ENCODE data around the gene MED8.
"Not testable (repeated sequence)": the region's sequence is repeated elsewhere in the genome, so short reads cannot be mapped to it uniquely, and the experiment has no call there.

The MED8 gene

DNA sequence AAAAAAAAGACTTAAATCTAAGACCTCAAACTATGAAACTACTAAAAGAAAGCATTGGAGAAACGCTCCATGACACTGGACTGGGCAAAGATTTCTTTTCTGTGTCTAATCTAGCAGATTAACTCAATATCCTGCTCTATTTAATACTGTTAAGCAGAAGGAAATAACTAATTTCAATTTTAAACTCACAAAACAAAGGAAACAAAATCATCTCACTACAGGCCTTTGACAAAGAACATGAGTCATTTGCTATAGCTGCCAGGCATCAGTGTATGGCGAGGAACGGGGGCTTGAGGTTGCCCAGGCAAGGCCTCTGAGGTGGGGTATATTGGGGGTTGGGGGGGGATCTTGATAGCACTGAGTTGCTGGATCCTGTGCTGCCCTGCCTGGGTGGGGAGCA, 21.0 kb upstream of the MED8 start:
- H3K4me3 ChIP-seq (ENCODE audit: low read length) = no peak overlapping the region
- TF ChIP-seq ZNF274 (IDR thresholded peaks at IDR 0.05; ENCODE audit: low read depth, low read length) = no peak

DNA sequence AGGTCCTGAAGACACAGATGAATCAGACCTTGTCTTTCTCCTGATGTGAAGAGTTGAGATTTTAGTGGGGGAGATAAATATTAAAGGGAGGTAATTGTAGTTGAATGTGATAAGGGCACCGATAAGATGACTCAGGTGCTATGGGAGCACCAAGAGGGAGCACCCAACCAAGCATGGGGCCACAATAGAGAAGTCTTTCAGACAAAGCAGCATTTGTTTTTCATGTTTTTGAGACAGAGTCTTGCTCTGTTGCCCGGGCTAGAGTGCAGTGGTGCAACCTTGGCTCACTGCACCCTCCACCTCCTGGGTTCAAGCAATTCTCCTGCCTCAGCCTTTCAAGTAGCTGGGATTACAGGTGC, 16.3 kb upstream of the MED8 start:
- no peak overlapping the region for H3K4me3 ChIP-seq (ENCODE audit: low read length)
- no peak for TF ChIP-seq ZNF274 (IDR thresholded peaks at IDR 0.05; ENCODE audit: low read depth, low read length)

DNA sequence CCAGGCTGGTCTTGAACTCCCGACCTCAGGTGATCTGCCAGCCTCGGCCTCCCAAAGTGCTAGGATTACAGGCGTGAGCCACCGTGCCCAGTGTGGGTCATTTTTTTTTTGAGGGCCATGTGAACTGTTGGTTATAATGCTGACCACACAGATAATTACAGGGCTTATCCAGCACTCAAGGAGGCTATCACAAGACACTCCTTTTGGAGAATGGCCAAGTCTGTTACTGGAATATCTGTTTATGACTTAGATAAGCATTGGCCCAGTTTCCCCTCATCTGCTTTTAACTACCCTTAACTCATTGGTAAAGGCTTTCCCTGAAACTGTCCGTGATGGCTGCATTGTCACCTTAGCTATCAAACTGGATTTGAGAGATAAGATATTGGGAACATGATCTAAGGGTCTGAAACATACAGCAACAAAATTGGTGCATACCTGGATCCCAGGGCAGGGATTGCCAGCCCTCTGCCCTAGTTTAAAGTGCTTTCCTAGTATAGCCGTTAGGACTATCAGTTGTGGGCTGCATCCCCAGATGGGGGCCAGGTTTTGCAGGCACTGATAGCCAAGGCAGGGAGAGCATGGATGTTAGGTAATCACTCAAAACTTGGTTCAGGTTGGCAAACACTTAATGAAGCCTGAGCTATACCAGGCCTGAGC, 15.7 kb upstream of the MED8 start:
- H3K4me3 ChIP-seq (ENCODE audit: low read length) = no peak overlapping the region
- no peak for TF ChIP-seq ZNF274 (IDR thresholded peaks at IDR 0.05; ENCODE audit: low read depth, low read length)

DNA sequence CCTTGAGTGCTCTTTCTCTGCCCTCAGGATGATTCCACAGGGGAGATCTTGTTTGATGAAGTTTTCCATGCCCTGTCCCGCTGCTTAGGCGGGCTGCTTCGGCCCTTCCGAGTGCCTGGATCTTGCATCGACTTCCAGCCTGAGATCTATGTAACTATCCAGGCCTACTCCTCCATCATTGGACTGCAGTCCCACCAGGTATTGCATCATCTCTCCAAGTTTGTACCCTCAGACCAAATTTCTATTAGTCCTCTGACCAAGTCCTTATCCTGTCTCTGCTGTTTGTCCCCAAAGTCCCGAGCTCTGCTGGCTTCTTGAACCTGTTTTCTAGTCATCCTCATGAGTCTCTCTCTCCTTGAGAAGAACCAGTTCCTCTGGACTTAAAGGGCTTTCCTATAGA, 14.8 kb upstream of the MED8 start:
- TF ChIP-seq ZNF274 (IDR thresholded peaks at IDR 0.05; ENCODE audit: low read depth, low read length) = no peak
- H3K4me3 ChIP-seq (ENCODE audit: low read length) = no peak overlapping the region

DNA sequence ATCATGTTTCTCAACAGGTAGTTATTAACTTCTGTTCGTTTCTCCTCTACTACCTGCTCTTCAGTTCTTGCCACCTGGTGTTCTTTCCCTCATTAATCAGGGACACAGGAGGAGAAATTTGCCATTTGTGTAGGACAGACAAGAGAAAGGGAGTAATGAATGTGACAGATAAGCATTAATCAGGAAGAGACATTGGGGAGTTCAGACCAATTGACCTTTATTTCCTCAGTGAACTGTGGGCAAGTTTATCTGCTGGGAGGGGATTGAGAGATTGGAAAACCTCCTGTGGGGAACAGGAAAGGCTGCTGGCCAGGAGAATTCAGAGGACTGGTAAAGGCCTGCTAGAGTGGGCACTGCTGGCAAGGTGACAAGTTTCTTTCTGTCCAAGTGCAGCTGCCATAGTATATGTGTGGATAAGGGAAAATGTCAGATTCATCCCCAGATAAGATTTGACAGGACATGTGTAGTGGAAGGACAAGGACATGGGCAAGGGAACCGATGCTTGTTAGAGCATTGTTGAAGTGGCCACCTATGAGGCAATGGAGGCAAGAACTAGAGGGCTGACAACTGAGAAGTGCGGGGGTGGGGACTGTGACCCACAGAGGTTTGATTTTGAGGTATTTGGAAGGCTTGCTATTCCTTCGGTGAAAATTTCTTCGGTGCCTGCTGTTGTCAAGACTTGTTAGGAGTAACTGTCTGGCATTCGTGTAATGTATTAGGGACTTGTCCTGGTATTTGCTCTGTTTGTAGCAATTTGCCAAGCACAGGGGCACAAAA, 12.7 kb upstream of the MED8 start:
- TF ChIP-seq ZNF274 (IDR thresholded peaks at IDR 0.05; ENCODE audit: low read depth, low read length) = no peak
- H3K4me3 ChIP-seq (ENCODE audit: low read length) = no peak overlapping the region

DNA sequence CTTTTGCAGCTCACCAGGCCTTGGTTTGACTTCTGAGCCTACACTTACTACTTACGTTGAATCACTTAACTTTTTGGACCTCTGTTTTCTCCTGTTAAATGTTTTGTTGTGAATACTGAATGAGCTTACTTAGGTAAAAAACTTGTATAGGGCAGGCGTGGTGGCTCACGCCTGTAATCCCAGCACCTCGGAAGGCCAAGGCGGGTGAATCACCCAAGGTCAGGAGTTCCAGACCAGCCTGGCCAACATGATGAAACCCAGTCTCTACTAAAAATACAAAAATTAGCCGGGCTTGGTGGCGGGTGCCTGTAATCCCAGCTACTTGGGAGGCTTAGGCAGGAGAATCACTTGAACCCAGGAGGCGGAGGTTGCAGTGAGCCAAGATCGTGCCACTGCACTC, 10.8 kb upstream of the MED8 start:
- H3K4me3 ChIP-seq (ENCODE audit: low read length) = not testable (repeated sequence)

DNA sequence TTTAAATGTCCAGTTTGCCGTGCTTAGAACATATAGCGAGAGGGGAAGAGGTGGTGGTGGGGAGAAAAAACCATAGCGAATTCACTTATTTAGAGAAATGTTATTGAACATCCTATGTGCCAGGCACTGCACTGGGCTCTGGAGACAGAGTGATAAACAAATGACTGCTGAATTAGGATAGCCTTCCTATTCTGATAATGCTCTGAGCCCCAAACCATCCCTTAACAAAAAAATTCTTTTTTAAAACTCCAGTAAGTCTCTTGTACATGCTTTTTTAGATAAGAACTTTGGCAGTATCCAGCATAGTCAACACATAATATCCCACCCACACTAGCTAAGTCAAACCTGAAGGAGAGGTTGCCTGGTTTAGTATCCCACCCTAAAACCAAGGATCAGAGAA, 8.6 kb upstream of the MED8 start:
- TF ChIP-seq ZNF274 (IDR thresholded peaks at IDR 0.05; ENCODE audit: low read depth, low read length) = no peak

DNA sequence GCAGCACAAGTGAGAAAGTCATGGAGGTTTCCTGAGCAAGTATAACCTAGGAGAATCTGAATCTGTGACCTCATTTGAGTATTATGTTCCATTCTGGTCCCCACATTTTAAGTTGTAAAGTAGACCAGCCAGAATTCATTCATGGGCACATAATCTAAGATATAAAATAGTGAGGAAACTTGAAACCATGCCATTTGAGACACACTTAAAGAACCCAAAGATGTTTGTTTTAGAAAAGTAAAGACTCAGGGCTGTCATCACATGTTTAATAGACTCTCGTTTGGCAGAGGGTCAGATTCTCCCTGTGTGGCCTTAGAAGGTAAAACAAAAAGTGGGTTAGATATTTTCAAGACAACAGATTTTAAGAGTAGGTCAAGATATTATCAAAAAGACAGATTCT, 6.5 kb upstream of the MED8 start:
- no peak for TF ChIP-seq ZNF274 (IDR thresholded peaks at IDR 0.05; ENCODE audit: low read depth, low read length)
- H3K4me3 ChIP-seq (ENCODE audit: low read length) = no peak overlapping the region

More for the DNA sequence above, 8.6 kb upstream of the MED8 start:
- H3K4me3 ChIP-seq (ENCODE audit: low read length) = no peak overlapping the region

DNA sequence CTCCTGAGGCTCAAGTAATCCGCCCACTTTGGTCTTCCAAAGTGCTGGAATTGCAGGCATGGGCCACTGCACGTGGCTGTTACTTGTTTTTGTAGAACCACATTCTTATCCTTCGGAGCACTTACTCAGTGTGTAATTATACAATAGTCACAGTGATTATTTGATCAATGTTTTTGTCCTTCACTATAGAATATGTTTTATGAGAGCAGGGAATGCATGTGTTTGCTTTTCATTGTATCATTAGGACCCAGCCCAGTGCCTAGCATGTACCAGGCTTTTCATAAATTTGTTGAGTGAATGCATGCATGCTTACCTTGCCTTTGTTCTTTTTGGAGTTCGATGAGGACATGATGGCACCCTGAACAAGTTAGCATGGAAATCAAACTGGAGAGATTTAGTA, 5.9 kb upstream of the MED8 start:
- no peak for TF ChIP-seq ZNF274 (IDR thresholded peaks at IDR 0.05; ENCODE audit: low read depth, low read length)
- H3K4me3 ChIP-seq (ENCODE audit: low read length) = no peak overlapping the region

DNA sequence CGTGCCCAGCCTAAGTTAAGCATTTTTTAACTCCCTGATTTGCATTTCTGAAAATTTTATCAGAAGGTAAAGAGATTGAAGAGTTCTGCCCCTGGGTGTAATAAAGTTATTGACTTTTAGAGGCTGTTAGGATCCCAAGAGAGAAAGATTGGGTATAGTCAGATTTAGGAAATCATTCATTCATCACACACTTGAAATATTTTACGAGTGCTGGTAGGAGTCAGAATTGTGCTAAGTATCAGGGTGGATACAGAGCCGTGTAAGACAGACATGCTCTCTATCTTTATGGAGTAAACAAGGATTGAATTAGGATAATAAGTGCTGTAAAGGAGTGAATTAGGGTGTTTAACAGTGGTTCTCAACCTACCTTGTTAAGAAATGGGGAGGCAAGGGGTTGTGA, 3.1 kb upstream of the MED8 start:
- TF ChIP-seq ZNF274 (IDR thresholded peaks at IDR 0.05; ENCODE audit: low read depth, low read length) = no peak
- H3K4me3 ChIP-seq (ENCODE audit: low read length) = no peak overlapping the region

DNA sequence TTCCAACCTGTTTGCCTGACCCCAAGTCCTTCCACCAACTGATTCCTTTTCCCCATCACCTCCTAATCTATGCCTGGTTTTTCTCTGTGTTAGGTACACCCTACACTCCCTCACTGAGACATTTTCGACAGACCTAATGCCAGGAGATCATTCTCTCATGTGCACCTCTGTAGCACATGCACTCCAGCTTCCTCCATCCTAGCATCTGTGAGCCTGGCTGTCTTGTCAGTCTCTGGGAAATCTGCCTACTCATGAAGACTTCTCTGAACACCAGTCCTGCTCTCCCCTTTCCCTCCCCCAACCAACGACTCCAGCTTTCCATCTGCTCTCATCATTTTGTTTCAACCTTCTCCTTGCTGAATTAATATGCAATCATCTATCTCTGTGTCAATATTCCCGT, 987 bp downstream of the MED8 start:
- no peak for TF ChIP-seq ZNF274 (IDR thresholded peaks at IDR 0.05; ENCODE audit: low read depth, low read length)
- H3K4me3 ChIP-seq (ENCODE audit: low read length) = peak overlapping the region; percentile 81

DNA sequence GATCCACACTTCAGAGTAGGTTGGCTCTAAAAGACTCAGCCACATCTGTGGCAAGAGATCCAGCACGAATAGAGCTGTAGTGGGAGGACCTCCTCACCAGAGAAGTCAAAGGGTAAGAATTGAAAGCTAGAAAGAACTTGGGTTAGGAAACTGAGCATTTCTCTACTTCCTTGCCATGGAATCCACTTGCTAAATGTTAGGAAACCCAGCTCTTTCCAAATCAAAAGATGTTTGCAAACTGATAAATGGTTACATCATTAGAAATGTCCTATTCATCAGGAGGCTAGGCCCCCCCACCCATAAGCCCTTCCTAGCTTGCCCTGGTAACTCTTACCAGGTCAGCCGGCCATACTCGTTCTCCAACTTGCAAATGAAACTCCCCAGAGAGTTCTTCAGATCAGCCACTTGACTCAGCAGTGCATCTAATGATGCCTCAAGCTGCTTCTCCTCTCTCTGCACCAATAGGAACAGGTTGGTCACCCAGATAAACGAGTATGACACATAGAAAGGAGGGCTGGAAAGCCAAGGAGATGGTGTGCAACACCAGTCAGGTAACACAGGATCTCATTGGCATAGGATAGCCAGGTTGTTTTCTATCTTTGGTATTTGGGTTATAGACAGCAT, 1.5 kb downstream of the MED8 start:
- H3K4me3 ChIP-seq (ENCODE audit: low read length) = peak overlapping the region; percentile 81; the same call in 1 of the 2 replicates
- TF ChIP-seq ZNF274 (IDR thresholded peaks at IDR 0.05; ENCODE audit: low read depth, low read length) = no peak

DNA sequence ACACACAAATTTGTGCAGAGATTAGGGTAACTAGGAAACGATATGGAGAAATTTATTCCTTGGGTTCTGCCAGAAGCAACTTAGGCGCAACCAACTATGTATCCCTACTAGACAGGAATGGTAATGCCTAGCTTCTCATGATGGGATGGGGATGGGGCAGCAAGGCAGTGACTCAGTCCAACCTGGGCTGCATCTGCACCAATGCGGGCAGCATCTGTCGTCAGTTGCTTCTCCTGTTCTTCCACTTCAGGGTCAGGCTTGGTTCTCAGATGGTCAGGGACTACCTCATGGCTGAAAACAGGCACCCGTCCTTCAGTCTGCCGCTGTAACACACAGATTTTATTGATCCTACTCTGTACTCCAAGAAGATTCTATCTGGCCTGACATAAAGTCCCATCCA, 2.9 kb downstream of the MED8 start:
- no peak overlapping the region for H3K4me3 ChIP-seq (ENCODE audit: low read length)
- TF ChIP-seq ZNF274 (IDR thresholded peaks at IDR 0.05; ENCODE audit: low read depth, low read length) = no peak

DNA sequence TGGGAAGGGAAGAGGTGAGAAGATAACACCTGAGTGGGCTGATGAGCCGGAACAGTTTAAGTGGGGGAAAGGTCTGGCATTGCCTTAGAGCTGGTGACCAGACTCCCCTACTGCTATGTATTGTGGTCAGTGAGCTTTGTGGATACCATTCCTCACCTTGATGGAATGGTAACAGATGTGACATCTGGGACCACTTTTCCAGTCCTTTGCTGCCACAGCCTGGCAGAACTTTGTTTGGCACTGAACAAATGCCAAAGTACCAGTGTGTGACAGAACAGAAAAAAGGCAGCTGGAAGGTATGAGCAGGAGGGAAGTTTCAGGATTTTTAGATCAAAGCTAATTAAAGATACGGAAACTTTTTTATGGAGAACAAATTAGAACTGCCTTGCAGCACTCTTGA, 6.2 kb downstream of the MED8 start:
- TF ChIP-seq ZNF274 (IDR thresholded peaks at IDR 0.05; ENCODE audit: low read depth, low read length) = no peak
- H3K4me3 ChIP-seq (ENCODE audit: low read length) = no peak overlapping the region

DNA sequence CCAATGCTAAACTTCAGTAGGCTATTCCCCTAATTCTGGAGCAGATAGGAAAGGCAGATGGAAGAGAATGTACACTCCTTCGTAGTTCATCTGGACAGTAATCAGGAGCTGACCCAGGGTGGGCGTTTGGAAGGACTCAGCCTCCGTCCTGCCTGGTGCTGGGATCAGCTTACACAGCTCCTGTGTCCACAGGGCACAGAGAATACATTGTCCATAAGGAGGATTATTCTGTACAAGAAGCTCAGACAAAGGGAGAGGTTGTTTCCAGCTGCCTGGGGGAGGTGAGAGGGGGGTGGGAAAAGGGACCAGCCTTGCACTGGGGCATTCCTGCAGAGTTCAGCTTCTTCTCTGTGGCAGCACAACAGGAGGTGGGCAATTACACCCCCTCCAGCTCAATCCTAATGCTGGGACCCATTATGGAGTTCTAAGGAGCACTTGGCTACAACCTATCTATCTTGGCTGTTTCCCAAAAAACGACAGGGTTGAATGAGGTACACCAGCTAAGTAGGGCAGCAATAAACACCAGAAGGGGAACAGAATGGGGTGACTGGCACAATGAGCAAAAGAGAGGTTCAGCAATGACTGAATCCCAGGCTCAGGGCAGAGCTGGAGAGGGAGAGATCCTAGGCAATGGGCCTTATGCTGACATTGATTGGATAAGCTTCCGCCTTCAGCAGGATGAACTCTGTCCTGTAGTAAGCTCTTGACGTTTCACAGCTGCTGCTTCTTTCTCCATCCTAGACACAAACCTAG, 7.4 kb downstream of the MED8 start:
- H3K4me3 ChIP-seq (ENCODE audit: low read length) = no peak overlapping the region
- no peak for TF ChIP-seq ZNF274 (IDR thresholded peaks at IDR 0.05; ENCODE audit: low read depth, low read length)

Measured in GM08714 (cell line).